DOHH2 (cell line): ENCODE results near the gene PAN3.

ENCODE experiments used
- CTCF ChIP-seq: fragments of 200-600 bp; sonication (generic); IDR thresholded peaks from one replicate; pipeline ENCODE4 v1.5.1; 2014; ENCODE audit warnings: antibody characterized with exemption, mild to moderate bottlenecking, low read depth, low read length; ENCODE audit not compliant: poor library complexity, severe bottlenecking
- EZH2phosphoT487 ChIP-seq: fragments of 200-600 bp; sonication (generic); IDR thresholded peaks from 2 replicates; pipeline ENCODE4 v1.6.1; 2017; ENCODE audit warnings: borderline replicate concordance, mild to moderate bottlenecking, antibody characterized with exemption, low read length, moderate library complexity, mixed read lengths

GRCh38 chr13:28137596-28137995, 749 bp upstream of the PAN3 start:
- TF ChIP-seq CTCF (no peak), EZH2phosphoT487 (no peak)
